ENCODE measurements around the gene RHEX.
A peak's percentile ranks its signal among the peaks of the same experiment; 100 is the strongest.
"Not testable (repeated sequence)": the region's sequence is repeated elsewhere in the genome, so short reads cannot be mapped to it uniquely, and the experiment has no call there.

Gene RHEX

GRCh38 chr1:206052919-206053610 is at the start of gene RHEX:
Gene RHEX, plus strand, starts transcription at chr1:206053173. Its CDS starts 44,656 bp downstream, at chr1:206097829.
- peak within 1 kb of the TSS; percentile 79 for H3K9ac ChIP-seq (ENCODE audit: low read length)
- peak within 1 kb of the TSS; percentile 92 for H3K27ac ChIP-seq (ENCODE audit: low read length)
- not testable (repeated sequence) for H3K9me3 ChIP-seq (replicated peaks; ENCODE audit: insufficient read depth, low read length); H4K20me1 ChIP-seq (ENCODE audit: insufficient read depth, low read length); H3K27me3 ChIP-seq (replicated peaks; ENCODE audit: insufficient read depth, low read length); H3K9me2 ChIP-seq (replicated peaks; ENCODE audit: insufficient read depth, low read length); H3K36me3 ChIP-seq (replicated peaks; ENCODE audit: insufficient read depth, low read length)
- H3F3A ChIP-seq (ENCODE audit: insufficient read depth, low read length): peaks cover 58% of the 10 kb centered on the region
- peak within 1 kb of the TSS; percentile 84 for H3K4me2 ChIP-seq (ENCODE audit: low read depth, low read length)
- H3K4me1 ChIP-seq (ENCODE audit: low read length): peaks cover 41% of the 10 kb centered on the region
- peaks cover 35% of the 10 kb centered on the region for H3K79me2 ChIP-seq (ENCODE audit: low read length)
- peak within 1 kb of the TSS; percentile 1; the same call in 1 of the 2 replicates for H2AFZ ChIP-seq (ENCODE audit: low read length)
- H3K4me3 ChIP-seq (ENCODE audit: low read length): peak within 1 kb of the TSS; percentile 62
- DNase-seq: peak; percentile 75

GRCh38 chr1:206003854-206004800 is 48.8 kb upstream of the RHEX start:
- H3K4me3 ChIP-seq (ENCODE audit: low read length): no peak overlapping the region
- H3K9me3 ChIP-seq (replicated peaks; ENCODE audit: insufficient read depth, low read length): no peaks in the 10 kb centered on the region
- no peak overlapping the region for H3K9ac ChIP-seq (ENCODE audit: low read length)
- H3K27ac ChIP-seq (ENCODE audit: low read length): no peak overlapping the region
- H3K79me2 ChIP-seq (ENCODE audit: low read length): no peaks in the 10 kb centered on the region
- no peaks in the 10 kb centered on the region for H3K9me2 ChIP-seq (replicated peaks; ENCODE audit: insufficient read depth, low read length)
- no peak overlapping the region for H3K4me2 ChIP-seq (ENCODE audit: low read depth, low read length)
- H3K4me1 ChIP-seq (ENCODE audit: low read length): peaks cover 10% of the 10 kb centered on the region
- H3F3A ChIP-seq (ENCODE audit: insufficient read depth, low read length): no peaks in the 10 kb centered on the region
- no peaks in the 10 kb centered on the region for H3K27me3 ChIP-seq (replicated peaks; ENCODE audit: insufficient read depth, low read length)
- no peaks in the 10 kb centered on the region for H3K36me3 ChIP-seq (replicated peaks; ENCODE audit: insufficient read depth, low read length)
- TF ChIP-seq EZH2 (optimal IDR thresholded peaks at IDR 0.05; ENCODE audit: low read depth, low read length) (no peak), CTCF (IDR thresholded peaks at IDR 0.05; ENCODE audit: low read length) (no peak), EZH2phosphoT487 (IDR thresholded peaks at IDR 0.05; ENCODE audit: low read length) (no peak)
- no peaks in the 10 kb centered on the region for H4K20me1 ChIP-seq (ENCODE audit: insufficient read depth, low read length)
- no peak overlapping the region for H2AFZ ChIP-seq (ENCODE audit: low read length)
- no peak for DNase-seq

- Histone ChIP-seq H3K79me2 (ENCODE audit: low read length) (no peaks in the 10 kb centered on the region), H3K9me3 (replicated peaks; ENCODE audit: insufficient read depth, low read length) (no peaks in the 10 kb centered on the region), H3K27me3 (replicated peaks; ENCODE audit: insufficient read depth, low read length) (no peaks in the 10 kb centered on the region), H4K20me1 (ENCODE audit: insufficient read depth, low read length) (no peaks in the 10 kb centered on the region), H3K9ac (ENCODE audit: low read length) (no peak overlapping the region), H3K4me1 (ENCODE audit: low read length) (peaks cover 10% of the 10 kb centered on the region), H3K9me2 (replicated peaks; ENCODE audit: insufficient read depth, low read length) (no peaks in the 10 kb centered on the region), H2AFZ (ENCODE audit: low read length) (no peak overlapping the region), H3F3A (ENCODE audit: insufficient read depth, low read length) (no peaks in the 10 kb centered on the region), H3K4me3 (ENCODE audit: low read length) (no peak overlapping the region), H3K27ac (ENCODE audit: low read length) (no peak overlapping the region), H3K36me3 (replicated peaks; ENCODE audit: insufficient read depth, low read length) (no peaks in the 10 kb centered on the region), H3K4me2 (ENCODE audit: low read depth, low read length) (no peak overlapping the region)
- no peak for DNase-seq
- TF ChIP-seq CTCF (IDR thresholded peaks at IDR 0.05; ENCODE audit: low read length): no peak
- no peak for TF ChIP-seq EZH2 (optimal IDR thresholded peaks at IDR 0.05; ENCODE audit: low read depth, low read length)
These were observed 48.1 kb upstream of the RHEX start for GRCh38 chr1:206004826-206005225.
